Naive B cell (primary cell): ENCODE measurements around the gene PRSS38. TPM values are rescaled to one million over a fixed set of nuclear protein-coding genes. Genes with fewer than 3 reads are reported as not detected.

Source experiments
- ATAC-seq, 2 donors: fragments of 150-1000 bp; cut with Tn5 transposase; 2 replicates each; pipeline ENCODE4 v1.10.0; 2021; ENCODE audit warnings: low read depth in 2 of 2, mild to moderate bottlenecking in 2 of 2, moderate library complexity in 2 of 2
- DNase-seq: peaks from one replicate; pipeline ENCODE4 v3.0.0; 2022
- H3K27ac Mint-ChIP-seq, 6 donors: one replicate each; pipeline ENCODE4 v1.8.0; 2020 to 2022; ENCODE audit warnings: mild to moderate bottlenecking in 6 of 6, mixed read lengths in 6 of 6, moderate library complexity in 5 of 6, inconsistent platforms in 2 of 6
- H3K27me3 Mint-ChIP-seq, 3 donors: one replicate each; pipeline ENCODE4 v1.8.0; 2021 to 2022; ENCODE audit warnings: mixed read lengths in 3 of 3, mild to moderate bottlenecking in 1 of 3
- H3K36me3 Mint-ChIP-seq, 2 donors: one replicate each; pipeline ENCODE4 v1.8.0; 2020 to 2022; ENCODE audit warnings: mixed read lengths in 2 of 2, inconsistent platforms in 1 of 2, mild to moderate bottlenecking in 1 of 2
- H3K4me1 Mint-ChIP-seq, 3 donors: one replicate each; pipeline ENCODE4 v1.8.0; 2020 to 2022; ENCODE audit warnings: mixed read lengths in 3 of 3, inconsistent platforms in 1 of 3, mild to moderate bottlenecking in 1 of 3, moderate library complexity in 1 of 3
- H3K4me3 Mint-ChIP-seq, 8 donors: one replicate each; pipeline ENCODE4 v1.8.0; 2020 to 2022; ENCODE audit warnings: mild to moderate bottlenecking in 8 of 8, mixed read lengths in 8 of 8, moderate library complexity in 8 of 8, inconsistent platforms in 2 of 8
- H3K9me3 Mint-ChIP-seq, 7 donors: one replicate each; pipeline ENCODE4 v1.8.0; 2020 to 2022; ENCODE audit warnings: mixed read lengths in 7 of 7, mild to moderate bottlenecking in 5 of 7, inconsistent platforms in 2 of 7, moderate library complexity in 1 of 7
- polyA plus RNA-seq, 6 donors: library from polyadenylated mRNA; unstranded; fragments of 300-500 nt; fragmentation: Illumina TruSeq; gene quantifications; one replicate each; pipeline ENCODE4 v1.2.3, GENCODE V29; 2021; ENCODE audit warnings: low read depth in 6 of 6

The PRSS38 gene
- polyA plus RNA-seq, 6 donors from 2014 or later = not detected

DNA sequence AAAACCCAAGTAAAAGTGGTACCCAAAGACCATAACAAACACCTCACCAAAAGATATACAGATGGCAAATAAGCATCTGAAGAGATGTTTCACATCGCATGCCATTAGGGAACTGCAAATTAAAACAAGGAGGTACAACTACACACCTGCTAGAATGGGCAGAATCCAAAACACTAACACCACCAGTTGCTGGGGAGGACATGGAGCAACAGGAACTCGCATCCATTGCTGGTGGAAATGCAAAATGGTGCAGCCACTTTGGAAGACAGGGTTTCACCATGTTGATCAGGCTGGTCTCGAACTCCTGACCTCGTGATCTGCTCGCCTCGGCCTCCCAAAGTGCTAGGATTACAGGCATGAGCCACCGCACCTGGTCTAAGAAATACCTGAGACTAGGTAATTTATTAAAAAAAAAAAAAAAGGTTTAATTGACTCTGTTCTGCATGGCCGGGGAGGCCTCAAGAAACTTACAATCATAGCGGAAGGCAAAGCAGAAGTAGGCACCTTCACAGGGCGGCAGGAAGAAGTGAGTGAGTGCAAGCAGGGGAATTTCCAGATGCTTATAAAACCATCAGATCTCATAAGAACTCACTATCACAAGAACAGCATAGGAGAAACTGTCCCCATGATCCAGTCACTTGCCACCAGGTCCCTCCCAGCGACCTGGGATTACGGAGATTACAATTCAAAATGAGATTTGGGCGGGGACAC, 30.2 kb upstream of the PRSS38 start:
- Mint-ChIP-seq H3K4me1 (peaks cover 22 to 36% (median 25%) of the 10 kb centered on the region in 3 donors), H3K9me3 (peaks cover 0 to 12% (median 0%) of the 10 kb centered on the region in 7 donors), H3K27ac (peak overlapping the region; percentile 71 to 97 (median 87)), H3K4me3 (peak overlapping the region; percentile 35 to 88 (median 75)), H3K27me3 (no peaks in the 10 kb centered on the region), H3K36me3 (no peaks in the 10 kb centered on the region)
- ATAC-seq (peak; percentile 46 to 49), DNase-seq (peak; percentile 58)

DNA sequence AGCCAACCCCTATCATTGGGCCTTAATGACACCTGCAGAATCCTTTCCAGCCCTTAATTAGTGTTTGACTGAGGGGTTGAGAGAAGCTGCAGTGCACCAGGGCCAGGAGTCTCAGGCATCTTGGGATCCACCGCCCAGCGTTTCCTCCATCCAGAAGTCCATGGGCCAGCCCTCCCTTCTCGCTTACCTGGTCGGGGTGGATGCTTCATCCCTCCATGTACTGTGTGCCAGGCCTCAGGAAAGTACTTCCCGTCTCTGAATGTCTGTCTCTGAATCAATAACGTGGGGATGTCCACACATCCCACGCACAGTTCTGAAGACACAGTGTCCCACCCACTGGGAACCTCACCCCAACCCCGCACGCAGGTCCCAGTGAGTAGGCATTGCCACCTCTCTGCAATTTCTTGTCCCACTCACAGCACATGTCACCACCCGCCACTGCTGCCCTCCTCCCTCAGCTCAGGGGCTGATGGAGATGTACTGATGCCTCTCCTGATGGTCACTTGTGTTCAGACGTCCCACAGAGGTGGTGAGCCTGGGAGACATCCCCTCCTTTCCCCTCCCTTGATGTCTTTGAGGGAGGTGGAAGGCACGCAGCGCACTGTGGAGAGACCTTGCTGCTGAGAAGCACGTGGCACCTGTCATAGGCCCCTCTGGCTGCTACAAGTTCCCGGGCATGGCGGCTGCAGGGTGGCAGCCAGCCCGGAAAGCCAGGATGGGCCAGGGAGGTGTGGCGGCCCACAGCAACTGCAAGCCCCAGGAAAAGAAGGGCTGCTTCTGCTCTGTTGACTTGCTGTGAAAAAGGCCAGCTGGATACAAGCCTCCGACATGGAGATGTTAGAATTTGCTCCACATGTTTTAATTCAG, 29.4 kb upstream of the PRSS38 start:
- Mint-ChIP-seq H3K4me1 (peaks cover 22 to 36% (median 25%) of the 10 kb centered on the region in 3 donors), H3K9me3 (peaks cover 0 to 12% (median 0%) of the 10 kb centered on the region in 7 donors), H3K27ac (peak overlapping the region; percentile 71 to 97 (median 87)), H3K4me3 (peak overlapping the region; percentile 67 to 92 (median 85)), H3K27me3 (no peaks in the 10 kb centered on the region), H3K36me3 (no peaks in the 10 kb centered on the region)
- ATAC-seq (no peak), DNase-seq (no peak)

DNA sequence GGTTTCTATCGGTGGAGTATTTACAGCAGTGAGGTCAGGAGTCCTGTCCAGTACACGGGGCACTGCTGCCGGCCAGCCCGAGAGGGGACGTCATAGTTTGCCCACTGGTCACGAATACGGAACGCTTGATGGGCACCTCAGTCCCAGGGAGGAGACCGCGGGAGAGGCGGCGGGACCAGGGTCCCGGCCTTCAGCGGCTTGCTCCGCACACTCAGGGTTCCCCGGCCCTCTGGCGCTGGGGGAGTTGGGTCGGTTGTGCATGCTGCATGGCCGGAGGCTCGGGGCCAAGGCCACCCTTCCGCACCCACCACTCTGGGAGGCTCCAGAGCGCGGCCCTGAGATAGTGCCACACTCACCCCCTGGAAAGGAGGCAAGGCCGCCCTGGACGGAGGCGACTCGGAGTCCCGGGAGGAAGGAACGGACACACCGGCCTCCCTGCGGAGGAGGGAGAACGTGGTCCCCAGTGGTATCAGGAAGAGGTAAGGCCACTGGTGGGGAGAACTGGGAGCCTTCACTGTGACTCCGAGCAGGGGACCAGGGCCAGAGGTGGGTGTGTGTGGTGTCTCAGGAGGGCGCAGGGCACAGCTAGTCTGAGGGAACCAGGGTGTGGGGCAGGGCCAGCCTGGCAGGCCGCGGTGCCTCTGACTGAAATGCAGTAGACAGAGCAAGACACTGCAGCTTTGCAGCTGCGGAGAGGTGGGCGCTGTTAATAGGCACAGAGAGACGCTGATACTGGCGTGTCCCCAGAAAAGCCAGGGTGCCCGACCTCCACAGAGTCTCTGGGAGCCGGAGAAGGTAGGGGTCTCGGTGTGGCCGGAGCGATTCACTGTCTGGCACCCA, 28.6 kb upstream of the PRSS38 start:
- Mint-ChIP-seq H3K27ac (peak overlapping the region; percentile 21 to 97 (median 83)), H3K27me3 (no peaks in the 10 kb centered on the region), H3K4me1 (peaks cover 22 to 36% (median 25%) of the 10 kb centered on the region in 3 donors), H3K9me3 (peaks cover 0 to 12% (median 0%) of the 10 kb centered on the region in 7 donors), H3K36me3 (no peaks in the 10 kb centered on the region), H3K4me3 (peak overlapping the region; percentile 83 to 93 (median 88))
- DNase-seq (peak; percentile 23), ATAC-seq (no peak)

DNA sequence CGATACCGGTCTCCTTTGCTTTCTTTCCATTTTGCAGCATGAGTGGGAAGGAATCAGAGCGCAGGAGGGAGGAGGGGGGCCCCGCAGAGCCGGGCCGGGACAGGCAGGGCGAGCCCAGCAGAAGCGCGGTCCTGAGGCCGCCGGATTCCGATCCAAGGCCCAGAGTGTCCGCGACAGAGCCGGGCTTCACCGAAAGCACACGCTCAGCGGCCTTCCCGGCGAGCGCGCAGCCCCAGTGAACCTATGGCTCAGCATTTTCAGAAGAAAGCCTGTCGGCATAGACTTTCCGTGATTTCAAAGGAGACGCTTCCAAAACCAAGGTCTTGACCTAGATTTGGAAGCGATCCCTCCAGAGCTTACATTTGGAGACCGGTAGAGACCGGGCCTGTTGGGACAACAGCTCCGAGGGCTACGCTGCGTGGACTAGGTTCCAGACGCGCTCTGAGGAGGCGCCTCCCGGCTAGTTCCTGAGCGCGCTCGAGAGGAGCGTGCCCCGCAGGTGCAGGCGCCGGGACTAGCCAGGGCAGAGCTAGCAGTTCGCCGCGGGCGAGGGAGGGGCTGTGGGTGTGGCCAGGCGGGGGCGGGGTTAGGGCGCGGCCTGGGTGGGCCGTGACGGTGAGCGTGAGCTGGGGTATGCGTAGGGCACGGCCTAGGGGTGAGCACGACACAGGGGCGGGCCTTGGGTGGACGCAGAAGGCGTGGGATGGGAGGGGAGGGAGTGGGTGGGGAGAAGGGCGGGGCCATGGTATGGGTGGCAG, 27.8 kb upstream of the PRSS38 start:
- ATAC-seq = peak; percentile 84 to 87
- H3K27me3 Mint-ChIP-seq = no peaks in the 10 kb centered on the region

DNA sequence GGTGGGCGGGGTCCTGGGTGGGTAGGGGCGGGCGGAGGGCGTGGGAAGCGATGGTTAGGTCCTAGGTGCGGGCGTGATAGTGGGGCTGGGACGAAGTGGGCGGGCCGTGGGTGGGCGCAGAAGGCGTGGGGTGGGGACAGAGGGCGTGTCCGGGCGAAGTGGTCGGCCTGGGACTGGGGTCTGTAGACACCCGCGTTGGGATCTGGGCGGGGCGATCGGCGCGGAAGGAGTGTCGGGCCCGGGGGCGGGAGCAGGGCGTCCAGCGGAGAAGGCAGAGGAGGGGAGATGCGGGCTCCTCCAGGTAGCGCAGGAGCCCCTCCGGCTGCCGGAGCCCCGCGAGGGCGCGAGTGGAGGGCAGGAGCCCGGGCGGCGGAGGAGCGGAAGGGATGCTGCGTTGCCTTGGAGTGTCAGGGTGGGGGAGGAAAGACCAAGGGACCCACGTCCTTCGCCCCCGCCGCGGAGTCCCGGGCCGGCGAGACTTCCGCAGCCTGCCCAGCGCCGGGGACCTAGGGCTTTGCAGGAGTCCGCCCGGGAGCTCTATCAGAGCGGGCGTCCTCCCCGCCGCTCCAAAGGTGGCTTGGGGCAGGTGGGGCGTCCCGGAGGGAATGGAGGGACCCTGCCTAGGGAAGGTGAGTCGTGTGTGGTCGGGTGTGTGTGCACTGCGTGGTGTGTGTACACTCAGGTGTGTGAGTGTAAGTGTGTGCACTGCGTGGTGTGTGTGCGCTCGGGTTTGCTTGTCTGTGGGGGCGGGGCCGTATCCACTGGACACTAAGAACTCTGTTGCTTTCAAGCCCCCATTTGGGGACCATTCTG, 27.0 kb upstream of the PRSS38 start:
- Mint-ChIP-seq H3K27ac (peak overlapping the region in 5 of 6 donors; percentile 24 to 90 (median 79)), H3K4me3 (peak overlapping the region; percentile 83 to 93 (median 88)), H3K4me1 (peaks cover 22 to 36% (median 25%) of the 10 kb centered on the region in 3 donors), H3K36me3 (no peaks in the 10 kb centered on the region), H3K27me3 (no peaks in the 10 kb centered on the region), H3K9me3 (peaks cover 0 to 10% (median 0%) of the 10 kb centered on the region in 7 donors)
- peak; percentile 48 to 55 for ATAC-seq
- peak; percentile 74 for DNase-seq

More for the DNA sequence above, 27.8 kb upstream of the PRSS38 start:
- no peaks in the 10 kb centered on the region for H3K36me3 Mint-ChIP-seq
- peak overlapping the region; percentile 83 to 93 (median 88) for H3K4me3 Mint-ChIP-seq
- peaks cover 22 to 36% (median 25%) of the 10 kb centered on the region in 3 donors for H3K4me1 Mint-ChIP-seq
- H3K27ac Mint-ChIP-seq = peak overlapping the region; percentile 38 to 97 (median 83)
- peak; percentile 88 for DNase-seq
- H3K9me3 Mint-ChIP-seq = peaks cover 0 to 12% (median 0%) of the 10 kb centered on the region in 7 donors

DNA sequence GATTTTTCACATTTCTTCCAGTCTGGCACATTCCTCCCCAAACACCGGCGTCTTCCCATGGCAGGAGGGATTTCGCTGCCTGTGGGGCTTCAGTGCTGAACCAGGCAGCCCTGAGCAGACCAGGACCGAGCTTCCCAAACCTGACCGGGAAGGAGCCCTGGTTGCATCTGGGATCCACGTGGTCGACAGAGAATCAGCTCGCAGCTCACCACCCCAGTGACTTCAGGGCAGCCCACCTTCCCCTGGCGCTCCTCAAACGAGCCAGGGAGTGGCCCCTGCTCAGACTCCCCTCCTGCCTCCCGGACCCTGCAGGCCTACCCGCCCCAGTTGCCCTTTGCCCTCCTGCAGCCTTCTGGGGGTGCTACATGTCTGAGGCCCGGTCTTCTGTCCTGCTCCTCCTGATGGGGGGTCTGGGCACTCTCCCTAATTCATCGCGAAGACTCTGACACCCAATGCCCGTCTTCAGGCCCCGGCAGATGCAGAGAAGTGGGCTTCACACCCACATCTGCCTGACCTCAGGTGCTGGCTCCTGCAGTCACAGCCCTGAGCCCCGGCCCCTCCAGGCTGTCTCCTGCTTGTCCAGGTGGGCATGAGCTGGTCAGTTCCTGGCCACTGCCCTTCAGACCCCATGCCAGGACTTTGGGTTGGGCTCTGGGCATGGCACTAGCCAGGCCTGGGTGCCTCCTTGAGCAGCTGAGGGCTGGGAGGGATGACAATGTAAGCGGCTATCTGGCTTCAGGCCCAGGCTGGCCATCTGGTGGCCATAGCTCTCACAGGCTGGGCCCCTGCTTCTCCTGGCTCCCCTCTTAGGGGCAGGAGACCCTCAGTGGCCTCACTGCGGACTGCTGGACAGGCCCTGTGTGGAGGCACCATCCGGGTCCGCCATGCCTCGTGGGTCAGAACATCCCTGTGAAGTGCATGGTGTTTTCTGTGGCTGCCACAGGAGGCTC, 26.1 kb upstream of the PRSS38 start:
- Mint-ChIP-seq H3K27me3 (peaks cover 0 to 4% (median 3%) of the 10 kb centered on the region in 3 donors), H3K36me3 (no peaks in the 10 kb centered on the region), H3K4me3 (peak overlapping the region; percentile 83 to 93 (median 88)), H3K27ac (peak overlapping the region in 4 of 6 donors; percentile 59 to 95 (median 86)), H3K9me3 (peaks cover 0 to 8% (median 0%) of the 10 kb centered on the region in 7 donors), H3K4me1 (peaks cover 22 to 36% (median 25%) of the 10 kb centered on the region in 3 donors)
- DNase-seq (no peak), ATAC-seq (no peak)

DNA sequence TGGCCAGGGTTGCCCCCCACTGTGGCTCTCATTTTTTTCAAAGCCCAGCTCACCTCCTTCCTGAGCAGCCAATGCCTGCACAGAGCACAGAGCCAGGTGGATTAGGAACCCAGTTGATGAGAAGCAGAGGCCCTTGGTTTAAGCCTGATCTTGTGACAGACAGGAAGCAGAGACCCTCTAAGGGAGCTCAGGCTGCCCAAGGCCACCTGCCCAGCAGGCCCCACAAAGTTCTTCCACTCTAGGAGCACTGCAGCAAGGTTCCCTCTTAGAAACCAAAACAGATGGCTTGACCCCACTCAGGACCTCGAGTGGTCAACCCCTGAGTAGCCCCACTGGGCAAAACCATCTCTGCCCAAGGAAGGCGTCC, 25.5 kb upstream of the PRSS38 start:
- H3K27ac Mint-ChIP-seq = peak overlapping the region in 1 of 6 donors; percentile 24
- ATAC-seq (no peak), DNase-seq (no peak)
- H3K9me3 Mint-ChIP-seq = peaks cover 0 to 3% (median 0%) of the 10 kb centered on the region in 7 donors
- H3K4me1 Mint-ChIP-seq = peaks cover 22 to 36% (median 22%) of the 10 kb centered on the region in 3 donors
- peak overlapping the region in 4 of 8 donors; percentile 22 to 87 (median 62) for H3K4me3 Mint-ChIP-seq
- no peaks in the 10 kb centered on the region for H3K36me3 Mint-ChIP-seq
- H3K27me3 Mint-ChIP-seq = peaks cover 0 to 9% (median 8%) of the 10 kb centered on the region in 3 donors

DNA sequence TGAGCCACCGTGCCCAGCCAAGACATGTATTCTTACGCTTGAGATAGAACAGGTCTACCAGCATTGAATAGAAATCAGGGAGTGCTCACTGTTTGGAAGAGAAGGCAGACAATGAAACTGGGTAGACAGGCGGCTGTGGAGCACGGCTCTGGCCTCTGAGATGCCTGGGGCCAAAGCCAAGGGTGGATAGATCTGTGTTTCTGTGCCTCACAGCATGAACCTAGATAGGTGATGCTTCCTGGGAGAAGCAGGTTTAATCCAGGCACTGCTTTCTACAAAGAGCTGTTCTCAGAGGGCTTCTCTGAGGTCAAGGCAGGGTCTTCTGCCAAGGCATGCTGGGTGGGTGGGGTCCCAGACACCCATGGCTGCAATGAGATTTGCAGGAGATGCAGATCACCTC, 24.6 kb upstream of the PRSS38 start:
- peak overlapping the region in 1 of 6 donors; percentile 3 for H3K27ac Mint-ChIP-seq
- ATAC-seq = no peak
- DNase-seq = no peak
- no peaks in the 10 kb centered on the region for H3K36me3 Mint-ChIP-seq
- peak overlapping the region in 2 of 8 donors; percentile 38 to 73 for H3K4me3 Mint-ChIP-seq
- peaks cover 14 to 31% (median 16%) of the 10 kb centered on the region in 3 donors for H3K4me1 Mint-ChIP-seq
- H3K9me3 Mint-ChIP-seq = no peaks in the 10 kb centered on the region
- peaks cover 0 to 9% (median 8%) of the 10 kb centered on the region in 3 donors for H3K27me3 Mint-ChIP-seq

DNA sequence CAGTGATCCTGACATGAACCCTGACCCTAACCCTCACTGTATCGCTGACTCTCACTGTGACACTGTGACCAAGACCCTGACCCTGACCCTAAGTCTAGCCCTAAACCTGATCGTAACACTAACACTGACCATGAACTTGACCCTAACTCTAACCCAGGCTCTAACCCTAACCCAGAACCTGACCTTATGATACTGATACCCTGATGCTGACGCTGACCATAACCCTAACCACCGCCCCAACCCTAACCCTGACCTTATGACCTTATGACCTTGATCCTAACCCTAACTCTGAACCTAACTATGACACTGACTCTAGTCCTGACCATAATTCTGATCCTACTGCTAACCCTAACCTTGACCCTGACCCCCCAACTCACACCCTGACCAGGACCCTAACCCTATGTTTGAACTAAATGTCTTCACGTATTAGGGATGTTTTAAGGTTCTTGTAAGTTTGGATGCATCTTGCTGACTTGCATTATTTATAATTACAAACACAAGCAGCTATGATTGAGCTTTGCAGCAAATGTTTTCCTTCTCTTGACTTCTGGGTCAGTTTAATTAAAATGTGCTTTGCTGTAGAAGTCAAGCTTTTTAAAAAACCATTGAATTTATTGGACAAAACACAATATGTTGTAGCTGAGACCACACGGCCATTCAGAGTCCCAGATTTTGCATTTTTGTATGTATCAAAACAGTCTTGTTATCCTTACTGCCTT, 23.9 kb upstream of the PRSS38 start:
- Mint-ChIP-seq H3K4me1 (peaks cover 8 to 24% (median 9%) of the 10 kb centered on the region in 3 donors), H3K4me3 (peak overlapping the region in 3 of 8 donors; percentile 23 to 38 (median 37)), H3K36me3 (no peaks in the 10 kb centered on the region), H3K27me3 (peaks cover 0 to 9% (median 8%) of the 10 kb centered on the region in 3 donors), H3K9me3 (no peaks in the 10 kb centered on the region), H3K27ac (peak overlapping the region in 1 of 6 donors; percentile 7)
- no peak for ATAC-seq
- no peak for DNase-seq
